ENCODE results near the gene FAM78A.
A peak's percentile ranks its signal among the peaks of the same experiment; 100 is the strongest.

Gene FAM78A

GRCh38 chr9:131302244-131303075 is 26.1 kb upstream of the FAM78A start:
- DNase-seq, result peak; percentile 20

DNA sequence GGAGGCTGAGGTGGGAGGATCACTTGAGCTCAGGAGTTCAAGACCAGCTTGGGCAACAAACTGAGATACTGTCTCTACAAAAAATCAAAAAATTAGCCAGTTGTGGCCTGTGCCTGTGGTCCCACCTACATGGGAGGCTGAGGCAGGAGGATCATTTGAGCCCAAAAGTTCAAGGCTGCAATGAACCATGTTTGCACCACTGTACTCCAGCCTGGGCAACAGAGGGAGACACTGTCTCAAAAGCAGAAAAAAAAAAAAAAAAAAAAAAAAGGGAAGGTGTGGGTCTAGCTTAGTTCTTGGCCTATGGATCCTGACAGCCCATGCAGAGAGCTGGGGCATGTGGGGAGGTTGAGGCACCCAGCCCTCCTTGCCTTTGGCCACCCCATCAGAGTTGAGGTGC is 24.1 kb upstream of the FAM78A start:
- no peak for DNase-seq

- no peak for DNase-seq
These were observed 23.6 kb upstream of the FAM78A start for GRCh38 chr9:131299961-131300347.

DNA sequence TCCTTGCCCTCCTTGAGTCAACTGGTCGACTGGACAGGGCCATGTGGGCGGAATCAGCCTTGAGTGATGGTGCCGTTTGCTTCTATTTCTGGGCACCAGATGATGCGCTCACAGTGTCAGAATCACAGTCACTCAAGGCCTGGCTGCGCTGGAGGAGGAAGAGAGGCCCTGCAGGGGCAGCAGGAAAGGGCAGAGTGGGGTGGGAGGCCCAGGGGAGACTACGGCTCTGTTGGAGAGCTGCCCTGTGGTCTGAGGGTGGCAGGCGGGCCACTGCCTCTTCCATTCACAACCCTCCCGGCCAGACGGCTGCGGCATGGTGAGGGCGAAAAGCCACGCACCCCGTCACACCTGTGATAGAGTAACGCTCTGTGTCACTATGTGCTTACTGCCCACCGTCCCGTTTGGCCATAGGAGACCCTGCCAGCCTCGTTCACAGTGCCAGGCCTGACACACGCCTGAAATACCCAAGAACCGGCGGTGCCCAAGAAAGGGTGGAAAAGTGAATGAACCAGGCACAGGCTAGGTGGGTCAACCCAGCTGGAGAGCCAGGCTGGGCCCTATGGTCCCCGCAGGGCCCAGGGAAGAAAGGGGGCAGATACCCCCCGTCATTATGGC is 23.1 kb upstream of the FAM78A start:
- DNase-seq, result no peak

GRCh38 chr9:131298816-131299215 is 22.5 kb upstream of the FAM78A start:
- no peak for DNase-seq

DNA sequence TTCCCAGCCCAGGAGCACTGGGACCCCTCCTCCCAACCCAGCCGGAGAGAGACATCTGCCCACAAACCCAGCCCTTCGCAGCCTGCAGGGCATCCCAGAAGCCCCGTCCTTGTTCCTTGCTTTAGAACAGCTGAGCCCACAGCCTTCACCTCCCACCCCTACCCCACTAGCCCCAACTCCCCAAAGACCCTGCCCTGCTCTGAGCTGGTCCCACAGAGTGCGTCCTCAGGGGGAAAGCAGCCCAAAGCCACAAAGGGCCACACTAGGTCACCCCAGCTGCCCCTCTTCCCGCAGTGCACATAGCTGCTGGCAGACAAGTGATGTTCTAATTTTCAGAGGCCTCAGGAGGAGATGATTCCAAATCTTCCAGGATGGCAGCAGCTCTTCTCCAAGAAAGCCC is 22.0 kb upstream of the FAM78A start:
- no peak for DNase-seq

DNA sequence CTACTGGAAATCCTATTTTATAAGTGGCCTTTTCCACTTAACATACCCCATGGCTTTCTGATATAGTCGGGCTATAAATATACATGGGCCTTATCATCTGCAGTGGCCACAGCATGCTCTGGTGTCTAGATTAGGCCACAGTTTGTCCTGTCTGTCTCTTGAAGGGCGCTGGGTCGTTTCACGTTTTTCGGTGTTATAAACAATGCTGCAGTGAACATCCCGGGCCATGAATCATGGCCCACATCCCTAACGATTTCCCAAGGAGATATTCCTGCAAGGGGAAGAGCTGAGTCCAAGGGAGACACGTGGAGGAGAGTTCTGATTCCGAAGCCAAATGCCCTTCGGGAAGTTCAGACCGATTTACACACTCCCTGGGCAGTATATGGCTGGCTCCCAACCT is 21.6 kb upstream of the FAM78A start:
- DNase-seq, result no peak

DNA sequence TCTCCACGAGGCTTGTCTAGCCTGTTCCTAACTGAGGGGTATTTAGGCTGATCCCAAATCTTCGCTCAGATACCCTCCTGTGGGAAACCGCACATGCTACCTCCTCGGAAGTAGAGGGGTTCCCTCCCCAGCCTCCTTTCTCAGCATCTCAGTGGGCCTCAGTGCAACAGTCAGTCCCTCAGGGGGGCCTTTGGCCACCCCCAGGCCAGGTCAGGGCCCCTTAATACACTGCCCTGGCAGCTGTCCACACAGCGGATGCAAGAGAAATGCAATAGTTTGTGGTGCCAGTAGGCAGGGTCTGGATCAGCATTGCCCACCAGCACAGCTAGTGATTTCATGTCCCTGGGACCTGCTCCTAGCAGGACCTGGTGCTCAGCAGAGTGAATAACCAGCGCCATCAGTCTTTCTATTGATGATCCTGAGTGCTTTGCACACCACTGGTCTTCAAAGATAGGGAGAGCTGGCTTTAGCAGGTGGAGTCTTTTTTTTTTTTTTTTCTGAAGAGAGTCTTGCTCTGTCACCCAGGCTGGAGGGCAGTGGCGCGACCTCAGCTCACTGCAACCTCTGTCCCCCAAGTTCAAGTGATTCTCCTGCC is 20.7 kb upstream of the FAM78A start:
- DNase-seq, result no peak

GRCh38 chr9:131296460-131296859 is 20.1 kb upstream of the FAM78A start:
- no peak for DNase-seq

DNA sequence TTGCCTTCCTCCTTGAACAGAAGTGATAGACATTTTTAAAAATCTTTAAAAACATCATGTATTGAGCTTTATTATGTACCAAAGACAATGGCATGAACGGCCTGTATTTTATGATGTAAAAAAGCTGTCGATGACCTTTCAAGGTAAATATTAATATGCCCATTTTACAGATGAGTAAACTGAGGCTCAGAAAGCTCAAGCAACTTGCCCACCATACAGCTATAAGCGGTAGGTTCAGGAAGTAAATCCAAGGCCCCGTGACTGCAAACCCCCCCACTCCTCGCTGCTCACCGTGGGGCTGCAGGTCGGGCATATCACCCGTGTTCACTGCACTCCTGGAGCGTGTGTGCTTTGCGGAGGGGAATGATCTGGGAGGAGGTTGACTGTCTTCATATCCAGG is 16.6 kb upstream of the FAM78A start:
- no peak for DNase-seq

GRCh38 chr9:131291795-131292315 is 15.5 kb upstream of the FAM78A start:
- no peak for DNase-seq

DNA sequence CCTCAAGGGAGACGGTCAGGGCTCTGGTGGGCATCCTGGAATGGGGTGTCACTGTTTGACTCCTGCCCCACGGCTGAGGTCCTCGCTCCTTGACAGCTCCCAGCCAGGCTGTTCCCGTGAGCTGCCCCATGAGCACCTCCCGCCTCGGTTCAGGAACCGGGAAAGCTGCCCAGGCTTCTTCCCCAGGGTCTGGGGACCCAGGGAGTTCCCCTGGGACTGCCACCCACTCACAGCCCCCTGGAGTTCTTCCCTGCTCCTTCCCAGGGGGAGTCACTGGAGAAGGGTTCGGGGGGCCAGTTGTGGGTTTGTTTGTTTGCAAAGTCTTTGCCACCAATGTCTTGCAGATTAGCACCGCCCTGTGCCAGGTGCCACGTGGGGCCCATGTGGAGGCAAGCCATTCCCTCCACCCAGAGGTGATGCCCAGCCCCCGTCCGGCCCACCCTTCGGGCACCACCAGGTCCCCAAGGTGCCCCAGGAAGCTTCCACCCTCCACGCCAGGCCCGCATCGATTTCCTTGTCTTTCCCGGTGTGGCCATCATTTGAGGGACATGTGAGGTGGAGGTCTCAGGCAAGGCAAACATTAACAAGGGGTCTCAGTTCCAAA is 14.6 kb upstream of the FAM78A start:
- no peak for DNase-seq

DNA sequence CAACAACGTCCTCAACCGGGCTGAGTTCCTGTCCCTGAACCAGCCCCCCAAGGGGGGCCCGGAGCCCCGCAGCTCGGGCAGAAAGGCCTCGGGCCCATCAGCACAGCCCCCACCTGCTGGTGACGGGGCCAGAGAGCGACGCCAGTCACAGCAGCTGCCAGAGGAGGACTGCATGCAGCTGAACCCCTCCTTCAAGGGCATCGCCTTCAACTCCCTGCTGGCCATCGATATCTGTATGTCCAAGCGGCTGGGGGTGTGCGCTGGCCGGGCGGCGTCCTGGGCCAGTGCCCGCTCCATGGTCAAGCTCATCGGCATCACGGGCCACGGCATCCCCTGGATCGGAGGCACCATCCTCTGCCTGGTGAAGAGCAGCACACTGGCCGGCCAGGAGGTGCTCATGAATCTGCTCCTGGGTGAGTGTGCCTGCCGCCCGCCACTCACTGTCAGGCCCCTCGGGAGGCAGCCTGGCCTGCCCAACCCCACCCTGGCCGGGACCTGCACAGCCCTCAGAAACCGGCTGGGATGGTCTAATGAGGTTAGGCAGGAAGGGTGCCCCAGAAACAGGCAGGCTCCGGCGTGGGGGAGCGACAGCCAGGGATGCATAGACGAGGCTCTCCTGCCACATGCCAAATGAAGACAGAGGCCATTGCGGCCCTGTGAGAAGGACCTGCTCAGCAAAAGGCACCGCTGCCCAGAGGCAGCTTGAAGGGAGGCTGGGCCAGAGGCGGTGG is 13.9 kb upstream of the FAM78A start:
- DNase-seq, result no peak

GRCh38 chr9:131289301-131290035 is 13.2 kb upstream of the FAM78A start, which contains the start of gene PLPP7:
Gene PLPP7, plus strand, starts transcription at chr9:131289723. Its CDS starts 275 bp downstream, at chr9:131289998.
- DNase-seq, result peak; percentile 42

- DNase-seq, result no peak
These were observed 11.9 kb upstream of the FAM78A start for GRCh38 chr9:131288217-131288616.

DNA sequence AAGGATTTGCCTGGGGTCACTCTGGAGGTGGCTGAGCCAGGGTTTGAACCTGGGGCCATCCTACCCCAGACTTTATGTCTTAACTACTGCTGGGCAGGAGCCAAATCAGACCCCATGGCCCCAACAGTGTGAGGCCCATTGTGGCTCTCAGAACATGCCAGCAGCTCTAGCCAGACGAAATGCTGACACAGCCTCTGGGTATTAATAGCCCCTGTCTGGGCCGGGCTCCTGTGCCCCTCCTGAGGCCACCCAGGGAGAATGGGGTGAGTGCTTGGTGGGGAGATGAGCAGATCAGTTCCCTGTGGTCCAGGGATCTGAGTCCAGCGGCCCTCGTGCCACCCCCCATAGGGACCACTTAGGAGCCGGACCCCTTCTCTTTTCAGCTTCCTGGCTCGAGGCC is 11.0 kb upstream of the FAM78A start:
- no peak for DNase-seq

DNA sequence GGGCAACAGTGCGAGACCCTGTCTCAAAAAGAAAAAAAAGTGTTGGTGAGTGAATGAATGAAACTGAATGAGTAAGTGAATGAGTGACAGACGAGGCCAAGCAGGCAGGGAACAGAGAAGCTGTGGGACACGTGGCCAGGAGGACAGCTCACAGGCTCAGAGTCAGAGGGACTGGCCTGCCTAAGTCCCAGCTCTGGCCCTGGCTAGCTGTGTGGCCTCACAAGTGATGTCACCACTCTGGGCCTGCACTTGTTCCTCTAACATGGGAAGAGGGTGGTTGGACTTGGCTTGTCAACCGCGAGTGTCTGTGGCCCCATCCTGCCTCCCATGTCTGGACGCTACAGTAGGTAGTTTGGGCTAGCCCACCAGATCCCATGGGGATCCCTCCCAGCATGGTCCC is 8.5 kb upstream of the FAM78A start:
- no peak for DNase-seq

- DNase-seq, result no peak
These were observed 6.5 kb upstream of the FAM78A start for GRCh38 chr9:131282688-131283422.

GRCh38 chr9:131282175-131282574 is 5.9 kb upstream of the FAM78A start:
- no peak for DNase-seq

DNA sequence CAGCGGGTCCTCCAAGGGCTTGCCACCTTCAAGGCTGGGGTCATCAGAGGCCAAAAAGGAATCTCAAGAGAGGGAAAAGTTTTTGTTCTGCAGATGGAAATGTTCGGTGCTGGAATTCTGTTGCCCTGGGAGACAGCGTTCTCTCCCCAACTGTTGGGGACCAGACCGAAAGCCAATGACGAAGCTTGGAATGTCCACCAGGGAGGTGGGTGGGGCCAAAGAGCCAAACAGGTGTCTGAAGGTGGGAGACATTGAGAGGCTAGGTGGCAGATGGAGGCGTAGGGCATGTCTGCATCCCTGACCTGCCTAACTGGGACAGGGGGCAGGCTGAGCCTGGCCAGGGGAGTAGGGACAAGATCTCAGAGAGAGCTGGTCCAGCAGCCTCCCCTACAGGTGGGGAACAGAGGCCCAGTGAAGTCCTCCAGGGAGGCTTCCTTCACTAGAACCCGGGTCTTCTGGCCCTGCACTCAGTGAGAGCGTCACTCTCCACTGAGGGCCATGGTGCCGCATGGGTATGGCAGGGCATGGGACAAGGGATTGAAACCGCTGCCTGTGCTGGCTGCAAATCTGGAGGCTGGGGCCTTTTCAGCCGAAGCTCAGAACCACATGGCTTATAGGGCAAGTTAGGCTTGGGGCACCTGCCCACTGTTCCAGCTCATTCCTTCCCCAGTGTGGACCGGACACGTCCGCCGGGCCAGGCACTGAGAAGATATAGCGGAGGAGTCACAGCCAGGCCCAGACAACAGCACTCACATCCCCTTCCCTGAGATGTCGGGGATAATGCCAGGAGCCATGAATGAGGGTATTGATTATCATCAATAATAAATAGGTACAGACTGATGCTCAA is 5.0 kb upstream of the FAM78A start:
- no peak for DNase-seq
